HG03442 (cell line): Measurements from ENCODE around the gene CAPZB.
"Not testable (repeated sequence)": the region's sequence is repeated elsewhere in the genome, so short reads cannot be mapped to it uniquely, and the experiment has no call there.

ENCODE experiments used
- ATAC-seq: cut with Tn5 transposase; IDR thresholded peaks from one replicate; pipeline ENCODE4 v1.9.1; 2021; ENCODE audit warnings: mild to moderate bottlenecking, moderate library complexity; ENCODE audit not compliant: unreplicated experiment

The CAPZB gene

GRCh38 chr1:19315378-19316198 is 169.8 kb downstream of the CAPZB start:
- no peak for ATAC-seq

- ATAC-seq: no peak
Measured at GRCh38 chr1:19313961-19314882, 171.1 kb downstream of the CAPZB start.

- ATAC-seq: no peak
Measured at GRCh38 chr1:19313636-19313959, 171.7 kb downstream of the CAPZB start.

GRCh38 chr1:19312782-19313635 is 172.3 kb downstream of the CAPZB start:
- ATAC-seq: peak; percentile 9

DNA sequence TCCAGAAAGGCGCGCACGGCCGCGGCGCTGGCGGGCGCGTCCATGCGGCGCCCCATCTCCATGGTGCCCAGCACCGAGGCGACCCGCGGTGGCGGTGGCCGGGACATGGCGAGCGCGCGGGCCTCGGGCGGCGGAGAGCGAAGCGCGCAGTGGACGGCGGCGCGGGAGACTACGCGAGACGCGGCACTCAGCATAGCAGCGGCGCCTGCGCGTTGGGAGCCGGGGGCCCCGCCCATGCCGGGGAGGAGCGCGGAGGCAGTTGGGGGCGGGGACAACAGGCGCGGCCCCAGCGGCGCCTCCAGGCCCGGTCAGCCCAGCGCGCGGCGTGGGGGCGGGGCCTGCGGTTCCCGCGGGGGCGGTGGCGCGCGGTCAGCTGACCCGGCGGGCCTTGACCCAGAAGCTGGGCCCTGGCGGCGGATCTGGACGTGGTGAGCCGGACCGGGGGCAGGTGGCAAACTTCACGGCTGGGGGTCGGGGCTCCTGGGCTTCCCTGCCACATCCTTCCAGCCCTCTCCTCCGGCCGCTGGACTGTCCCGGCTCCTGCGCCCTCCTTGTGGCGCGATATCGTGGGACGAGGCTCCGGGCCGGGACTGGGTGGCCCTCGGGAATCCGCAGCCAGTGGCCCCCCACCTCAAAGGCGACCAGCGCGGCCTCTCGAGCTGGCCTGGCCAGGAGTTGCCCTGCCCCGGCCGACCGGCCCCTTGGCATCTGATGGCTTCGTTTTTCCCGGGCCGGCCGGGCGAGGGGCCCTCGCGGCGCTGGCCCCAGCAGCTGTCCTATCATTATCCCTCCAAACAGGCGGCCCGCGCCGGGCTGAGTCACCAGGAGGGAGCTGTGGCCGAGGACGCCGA is 173.2 kb downstream of the CAPZB start, which contains the start of the genes AKR7A2 and SLC66A1:
Gene AKR7A2 (minus strand): TSS at position 214 of the 851 bp plus-strand sequence. CDS start 20 bp downstream, at position 194.
Gene SLC66A1 (plus strand): TSS at position 396 of the 851 bp plus-strand sequence. CDS start 5,352 bp downstream, outside the sequence.
- ATAC-seq: peak; percentile 77

DNA sequence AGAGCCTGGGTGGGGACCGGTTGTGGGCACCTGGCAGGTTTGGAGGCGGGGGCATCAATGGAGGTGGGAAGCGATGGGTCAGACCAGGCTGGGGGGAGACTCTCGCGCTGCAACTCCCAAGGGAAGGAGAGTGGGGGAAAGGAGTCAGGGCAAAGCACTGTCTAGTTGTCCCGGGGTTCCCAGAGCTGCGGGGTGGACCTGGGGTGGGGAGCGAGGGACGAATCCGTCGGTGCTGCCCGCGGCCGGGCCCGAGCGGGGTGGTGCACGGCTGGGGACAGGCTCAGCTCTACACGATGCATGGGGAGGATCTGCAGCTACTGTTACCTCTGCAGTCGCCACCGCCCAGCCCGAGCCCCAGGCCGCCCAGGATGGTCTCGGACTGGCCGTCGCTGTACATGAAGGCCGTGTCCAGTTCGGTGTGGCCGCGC is 173.8 kb downstream of the CAPZB start:
- no peak for ATAC-seq

DNA sequence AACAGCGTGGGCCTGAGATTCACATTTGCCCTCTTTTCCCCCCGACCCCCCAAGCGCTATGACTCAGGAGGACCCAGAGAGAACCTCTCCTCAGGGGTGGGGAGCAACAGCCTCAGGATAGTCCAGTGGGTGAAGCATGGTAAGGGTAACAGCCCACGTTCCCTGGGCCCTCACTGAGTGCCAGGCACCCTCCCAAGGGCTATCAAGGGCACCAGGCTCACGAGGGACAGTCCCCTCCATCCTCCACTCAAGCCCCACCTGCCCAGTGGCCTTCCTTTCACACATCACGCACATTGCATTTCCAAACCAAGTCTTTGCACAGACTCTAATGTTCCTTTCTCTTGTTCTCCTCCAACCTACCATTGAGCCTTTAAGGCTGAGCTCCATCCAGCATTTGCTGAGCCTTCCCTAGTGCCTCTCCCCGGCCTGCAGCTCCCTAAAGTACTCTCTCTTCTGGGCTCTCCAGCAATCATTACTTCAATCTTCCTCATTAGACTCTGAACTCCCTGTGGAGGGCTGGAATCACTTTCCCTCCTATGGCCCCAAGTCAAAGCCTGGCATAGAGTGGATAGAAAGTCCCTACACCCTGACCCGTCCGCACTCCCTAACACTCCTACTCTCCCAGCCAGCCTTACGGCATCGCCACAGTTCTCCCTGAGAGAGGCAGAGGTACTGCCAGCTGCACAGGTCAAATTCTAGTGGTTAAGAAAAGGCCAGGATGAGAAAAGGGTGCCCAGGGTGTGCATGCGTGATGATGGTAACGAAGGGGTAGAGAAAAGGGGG is 174.4 kb downstream of the CAPZB start:
- ATAC-seq: no peak

DNA sequence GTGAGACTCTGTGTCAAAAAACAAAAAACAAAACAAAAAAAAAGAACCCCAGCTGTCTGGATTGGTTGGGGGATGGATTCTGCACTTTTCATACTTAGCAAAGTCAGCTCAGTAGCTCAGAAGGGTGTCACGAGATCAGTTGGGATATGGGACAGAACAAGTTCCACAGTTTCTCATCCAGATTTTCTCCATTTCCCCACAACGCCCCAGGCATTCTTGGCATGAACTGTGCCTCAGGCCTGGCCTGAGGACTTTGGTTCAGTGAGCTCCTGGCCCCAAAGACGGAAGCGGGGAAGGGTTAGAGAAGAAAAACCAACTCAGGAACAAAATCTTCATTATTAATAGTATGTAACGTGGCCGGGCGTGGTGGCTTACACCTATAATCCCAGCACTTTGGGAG is 175.3 kb downstream of the CAPZB start:
- no peak for ATAC-seq

GRCh38 chr1:19309123-19309813 is 176.1 kb downstream of the CAPZB start:
- ATAC-seq: no peak

GRCh38 chr1:19308509-19308907 is 176.8 kb downstream of the CAPZB start:
- ATAC-seq: no peak

DNA sequence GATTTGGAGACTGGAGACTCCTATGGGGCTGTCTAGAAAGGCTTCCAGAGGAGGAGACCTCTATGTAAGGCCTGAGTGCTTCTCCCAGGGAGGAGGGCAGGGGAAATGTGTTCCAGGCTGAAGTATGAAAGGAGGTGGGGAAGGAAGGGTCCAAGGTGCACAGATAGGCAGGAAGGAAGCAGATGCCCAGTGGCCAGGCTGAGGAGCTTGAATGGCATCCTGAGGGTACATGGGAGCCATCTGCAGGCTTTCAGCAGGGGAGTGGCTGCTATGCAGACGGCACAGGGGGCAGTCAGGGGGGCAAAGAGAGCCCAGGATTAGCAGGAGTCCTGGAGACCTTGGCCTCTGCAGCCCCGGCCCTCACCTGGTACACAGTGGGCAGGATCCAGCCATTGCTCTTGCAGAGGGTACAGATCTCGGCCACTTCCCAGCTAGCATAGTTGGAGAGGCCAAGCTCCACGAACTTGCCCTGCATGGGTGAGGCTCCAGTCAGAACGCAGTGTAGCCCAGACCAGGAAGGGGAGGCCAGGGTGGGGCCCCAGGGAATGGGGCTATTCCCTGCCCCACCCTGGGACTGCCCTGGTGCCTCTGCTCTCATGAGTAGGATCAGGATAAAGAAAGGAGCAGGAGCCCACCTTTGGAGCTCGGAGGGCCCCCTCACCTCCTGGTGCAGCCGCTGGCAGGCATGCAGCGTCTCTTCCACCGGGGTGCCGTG is 177.4 kb downstream of the CAPZB start:
- no peak for ATAC-seq

DNA sequence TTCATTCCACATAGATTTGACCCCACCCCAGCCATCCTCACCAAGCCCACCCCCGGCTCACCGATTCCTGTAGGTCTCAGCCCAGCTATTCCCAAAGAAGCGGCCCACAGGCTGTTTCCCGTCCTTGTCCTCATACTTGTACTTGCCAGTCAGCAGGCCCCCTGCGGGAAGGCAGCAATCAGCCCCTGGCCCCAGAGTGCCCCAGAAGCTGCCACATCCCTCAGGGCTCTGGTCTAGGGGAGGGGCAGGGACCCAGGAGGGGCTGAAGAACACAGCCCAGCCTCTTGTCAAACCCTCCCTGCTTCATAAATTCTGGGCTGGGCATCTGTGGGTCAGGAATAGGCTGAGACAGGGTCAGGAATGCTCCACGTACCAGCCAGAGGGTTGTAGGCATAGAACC is 178.4 kb downstream of the CAPZB start:
- no peak for ATAC-seq

- ATAC-seq: no peak
Measured at GRCh38 chr1:19305880-19306279, 179.5 kb downstream of the CAPZB start.

GRCh38 chr1:19304081-19304480 is 181.3 kb downstream of the CAPZB start:
- not testable (repeated sequence) for ATAC-seq

- no peak for ATAC-seq
Measured at GRCh38 chr1:19300211-19300610, 185.1 kb downstream of the CAPZB start.

DNA sequence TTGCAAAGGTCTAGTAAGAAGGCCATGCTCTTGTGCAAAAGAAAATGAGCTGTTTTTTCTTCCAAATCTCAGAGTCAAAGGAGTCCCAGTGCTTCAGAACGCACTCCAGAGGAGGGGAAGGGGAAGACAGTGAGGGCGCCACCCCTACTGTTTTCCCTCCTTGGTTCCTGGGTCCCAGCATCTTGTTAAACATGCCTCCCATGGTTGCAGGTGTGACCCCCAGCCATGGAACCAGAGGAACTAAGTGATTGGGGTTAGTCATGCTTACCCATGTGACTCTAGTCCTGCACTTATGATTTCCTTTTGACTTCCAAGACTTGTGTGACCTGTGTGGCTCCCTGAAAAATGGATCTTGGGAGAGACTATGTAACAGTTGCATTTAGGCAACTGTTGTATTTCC is 190.7 kb downstream of the CAPZB start:
- no peak for ATAC-seq

- no peak for ATAC-seq
Measured at GRCh38 chr1:19289244-19289643, 196.1 kb downstream of the CAPZB start.
